Endothelial cell (in vitro differentiated cells): ENCODE results near the gene TJAP1. TPM values are rescaled to one million over a fixed set of nuclear protein-coding genes. Genes with fewer than 3 reads are reported as not detected.

ENCODE experiments used
- DNase-seq: peaks from one replicate; pipeline ENCODE4 v3.0.0; 2021; ENCODE audit warnings: low spot score
- H3K27ac Mint-ChIP-seq: one replicate; pipeline ENCODE4 v1.8.0; 2021; ENCODE audit warnings: mixed read lengths, inconsistent platforms; ENCODE audit not compliant: unreplicated experiment
- H3K27me3 Mint-ChIP-seq: one replicate; pipeline ENCODE4 v1.8.0; 2021; ENCODE audit warnings: mild to moderate bottlenecking, moderate library complexity, mixed read lengths, inconsistent platforms; ENCODE audit not compliant: unreplicated experiment
- H3K36me3 Mint-ChIP-seq: one replicate; pipeline ENCODE4 v1.8.0; 2021; ENCODE audit warnings: mild to moderate bottlenecking, low read depth, mixed read lengths, inconsistent platforms; ENCODE audit not compliant: unreplicated experiment
- H3K4me1 Mint-ChIP-seq: one replicate; pipeline ENCODE4 v1.8.0; 2021; ENCODE audit warnings: mild to moderate bottlenecking, mixed read lengths, inconsistent platforms; ENCODE audit not compliant: unreplicated experiment
- H3K4me3 Mint-ChIP-seq: one replicate; pipeline ENCODE4 v1.8.0; 2021; ENCODE audit warnings: mild to moderate bottlenecking, mixed read lengths, inconsistent platforms; ENCODE audit not compliant: unreplicated experiment
- H3K9me3 Mint-ChIP-seq: one replicate; pipeline ENCODE4 v1.8.0; 2021; ENCODE audit warnings: mixed read lengths, inconsistent platforms; ENCODE audit not compliant: unreplicated experiment
- CTCF ChIP-seq: fragments of 200-600 bp; sonication (generic); IDR thresholded peaks from one replicate; pipeline ENCODE4 v1.5.0; 2021; ENCODE audit warnings: antibody characterized with exemption; ENCODE audit not compliant: unreplicated experiment
- total RNA-seq: library from RNA; stranded (reverse); fragmentation: NEBNext Ultra II Directional; extraction: Animal tissue kit (Norgen Biotek cat#: 25700); gene quantifications from one replicate; pipeline ENCODE4 v1.2.1, GENCODE V29; 2021; ENCODE audit not compliant: unreplicated experiment

The TJAP1 gene
- total RNA-seq, 1 donor from 2014 or later, result 41.8 TPM

GRCh38 chr6:43517505-43518357, 40.4 kb downstream of the TJAP1 start:
- DNase-seq, result no peak
- Mint-ChIP-seq H3K27ac (no peak overlapping the region), H3K9me3 (no peaks in the 10 kb centered on the region), H3K36me3 (peaks cover 34% of the 10 kb centered on the region), H3K4me1 (peaks cover 22% of the 10 kb centered on the region), H3K27me3 (peaks cover 10% of the 10 kb centered on the region), H3K4me3 (no peak overlapping the region)
- TF ChIP-seq CTCF, result no peak

DNA sequence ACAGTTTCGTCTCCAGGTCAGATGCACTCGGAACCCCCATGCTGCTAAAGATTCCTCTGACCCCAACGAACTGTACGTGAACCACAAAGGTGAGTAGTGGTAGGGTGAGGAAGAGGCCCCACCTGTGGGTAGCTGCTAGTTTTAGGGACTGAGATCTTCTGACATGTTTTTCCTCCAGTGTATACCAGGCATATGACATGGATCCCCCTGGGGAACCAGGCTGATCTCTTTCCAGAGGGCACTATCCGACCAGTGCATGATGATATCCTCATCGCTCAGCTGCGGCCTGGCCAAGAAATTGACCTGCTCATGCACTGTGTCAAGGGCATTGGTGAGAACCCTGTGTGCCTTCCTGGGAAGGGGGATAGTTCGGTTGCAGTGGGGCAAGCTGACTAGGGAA, 42.7 kb downstream of the TJAP1 start:
- peaks cover 13% of the 10 kb centered on the region for H3K4me1 Mint-ChIP-seq
- no peak overlapping the region for H3K27ac Mint-ChIP-seq
- no peak for DNase-seq
- peaks cover 28% of the 10 kb centered on the region for H3K36me3 Mint-ChIP-seq
- H3K4me3 Mint-ChIP-seq, result no peak overlapping the region
- H3K27me3 Mint-ChIP-seq, result peaks cover 10% of the 10 kb centered on the region
- no peaks in the 10 kb centered on the region for H3K9me3 Mint-ChIP-seq
- TF ChIP-seq CTCF, result no peak

GRCh38 chr6:43521836-43522235, 44.5 kb downstream of the TJAP1 start:
- DNase-seq, result no peak
- Mint-ChIP-seq H3K36me3 (peaks cover 23% of the 10 kb centered on the region), H3K9me3 (no peaks in the 10 kb centered on the region), H3K4me1 (no peaks in the 10 kb centered on the region), H3K27ac (no peak overlapping the region), H3K4me3 (no peak overlapping the region), H3K27me3 (peaks cover 2% of the 10 kb centered on the region)
- no peak for TF ChIP-seq CTCF

DNA sequence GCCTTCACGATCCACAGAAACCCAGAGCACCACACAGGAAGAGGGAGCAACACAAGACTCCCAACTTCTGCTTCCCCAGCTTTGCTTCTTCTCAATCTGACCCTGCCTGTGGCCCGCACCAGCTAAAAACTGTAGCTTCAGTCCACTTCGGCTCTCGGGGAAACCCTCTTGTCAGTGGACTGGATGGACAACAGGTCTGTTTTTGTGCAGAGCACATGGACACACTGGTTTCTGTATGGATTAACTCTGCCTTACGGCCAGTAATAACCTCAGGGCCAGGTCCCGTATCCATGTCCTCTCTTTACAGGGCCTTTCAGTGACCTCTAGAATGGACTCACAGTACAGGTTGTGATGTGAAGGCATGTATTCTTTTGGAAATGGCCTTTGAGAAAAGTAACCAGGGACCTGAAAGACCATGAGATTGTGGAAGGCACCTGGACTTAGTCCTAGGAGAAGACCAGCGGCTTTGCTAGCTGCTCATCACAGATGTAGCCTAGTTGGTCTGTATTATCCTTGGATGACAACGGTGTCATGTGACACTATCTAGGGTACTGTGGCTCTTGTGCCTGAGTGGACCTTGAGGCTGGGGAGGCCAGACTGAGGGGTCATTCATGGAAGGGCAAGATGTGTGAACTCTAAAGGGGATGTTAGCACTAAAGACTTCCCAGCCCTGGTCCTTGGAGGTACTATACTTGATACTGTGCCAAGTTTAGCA, 45.3 kb downstream of the TJAP1 start:
- no peaks in the 10 kb centered on the region for H3K9me3 Mint-ChIP-seq

More for the DNA sequence above, 45.3 kb downstream of the TJAP1 start:
- no peak for DNase-seq
- Mint-ChIP-seq H3K4me3 (no peak overlapping the region), H3K27ac (no peak overlapping the region), H3K4me1 (no peaks in the 10 kb centered on the region), H3K27me3 (peaks cover 2% of the 10 kb centered on the region), H3K36me3 (peaks cover 29% of the 10 kb centered on the region)
- no peak for TF ChIP-seq CTCF
